HCT116 (cell line): ENCODE measurements around the gene LPAR1.

Experiments
- CEBPB ChIP-seq: IDR thresholded peaks from 2 replicates; pipeline ENCODE4 v1.6.1; 2012; ENCODE audit warnings: low read depth
- EZH2 ChIP-seq: fragments of 200-600 bp; sonication (generic); IDR thresholded peaks from 2 replicates; pipeline ENCODE4 v1.6.1; 2017; ENCODE audit warnings: antibody characterized with exemption, mixed run types
- EZH2phosphoT487 ChIP-seq: fragments of 200-600 bp; IDR thresholded peaks from 2 replicates; pipeline ENCODE4 v1.6.1; 2018; ENCODE audit warnings: antibody characterized with exemption, borderline replicate concordance
- JUND ChIP-seq: IDR thresholded peaks from 2 replicates; pipeline ENCODE4 v1.6.1; 2012
- MAX ChIP-seq: IDR thresholded peaks from 2 replicates; pipeline ENCODE4 v1.6.1; 2012
- POLR2A ChIP-seq: IDR thresholded peaks from 2 replicates; pipeline ENCODE4 v1.7.0; 2011; ENCODE audit warnings: borderline replicate concordance; ENCODE audit not compliant: insufficient read depth, insufficient read length; ENCODE audit errors: extremely low read depth
- POLR2AphosphoS5 ChIP-seq: IDR thresholded peaks from 2 replicates; pipeline ENCODE4 v1.6.1; 2011; ENCODE audit warnings: mild to moderate bottlenecking, low read depth, low read length, moderate library complexity
- RAD21 ChIP-seq: IDR thresholded peaks from 2 replicates; pipeline ENCODE4 v1.6.1; 2012; ENCODE audit warnings: low read depth, mild to moderate bottlenecking
- SP1 ChIP-seq: IDR thresholded peaks from 2 replicates; pipeline ENCODE4 v1.6.1; 2012; ENCODE audit warnings: low read depth
- YY1 ChIP-seq: IDR thresholded peaks from 2 replicates; pipeline ENCODE4 v1.6.1; 2011; ENCODE audit warnings: low read length, low read depth, moderate library complexity, mild to moderate bottlenecking; ENCODE audit not compliant: insufficient replicate concordance; ENCODE audit errors: extremely low read depth
- ZFX ChIP-seq: fragments of 450-650 bp; IDR thresholded peaks from 2 replicates; pipeline ENCODE4 v1.6.1; 2017
- TF ChIP-seq, protein P1 (sequence below), 3 experiments: fragments of 200-600 bp in 1 of 3; sonication (generic) in 1 of 3; IDR thresholded peaks in 2 of 3; conservative IDR thresholded peaks in 1 of 3; 2 replicates each; pipeline ENCODE4 v1.5.1; 2012 to 2017; ENCODE audit warnings: low read depth in 2 of 3, low read length in 2 of 3, antibody characterized with exemption in 1 of 3, borderline replicate concordance in 1 of 3, control low read depth in 1 of 3, mild to moderate bottlenecking in 1 of 3, mixed read lengths in 1 of 3, mixed run types in 1 of 3, moderate library complexity in 1 of 3; ENCODE audit not compliant: insufficient read depth in 1 of 3

GRCh38 chr9:110919609-110920008, 118.7 kb downstream of the LPAR1 start:
- TF ChIP-seq, protein P1, sequence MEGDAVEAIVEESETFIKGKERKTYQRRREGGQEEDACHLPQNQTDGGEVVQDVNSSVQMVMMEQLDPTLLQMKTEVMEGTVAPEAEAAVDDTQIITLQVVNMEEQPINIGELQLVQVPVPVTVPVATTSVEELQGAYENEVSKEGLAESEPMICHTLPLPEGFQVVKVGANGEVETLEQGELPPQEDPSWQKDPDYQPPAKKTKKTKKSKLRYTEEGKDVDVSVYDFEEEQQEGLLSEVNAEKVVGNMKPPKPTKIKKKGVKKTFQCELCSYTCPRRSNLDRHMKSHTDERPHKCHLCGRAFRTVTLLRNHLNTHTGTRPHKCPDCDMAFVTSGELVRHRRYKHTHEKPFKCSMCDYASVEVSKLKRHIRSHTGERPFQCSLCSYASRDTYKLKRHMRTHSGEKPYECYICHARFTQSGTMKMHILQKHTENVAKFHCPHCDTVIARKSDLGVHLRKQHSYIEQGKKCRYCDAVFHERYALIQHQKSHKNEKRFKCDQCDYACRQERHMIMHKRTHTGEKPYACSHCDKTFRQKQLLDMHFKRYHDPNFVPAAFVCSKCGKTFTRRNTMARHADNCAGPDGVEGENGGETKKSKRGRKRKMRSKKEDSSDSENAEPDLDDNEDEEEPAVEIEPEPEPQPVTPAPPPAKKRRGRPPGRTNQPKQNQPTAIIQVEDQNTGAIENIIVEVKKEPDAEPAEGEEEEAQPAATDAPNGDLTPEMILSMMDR (IDR thresholded peaks at IDR 0.05 in 2 of 3, conservative IDR thresholded peaks at IDR 0.05 in 1 of 3; ENCODE audit: borderline replicate concordance in 1 of 3, insufficient read depth in 1 of 3, low read depth in 2 of 3, low read length in 2 of 3), result no peak
- TF ChIP-seq JUND, result no peak
- TF ChIP-seq POLR2AphosphoS5, result no peak
- no peak for TF ChIP-seq POLR2A
- TF ChIP-seq CEBPB, result no peak
- TF ChIP-seq EZH2phosphoT487, result no peak
- no peak for TF ChIP-seq ZFX
- no peak for TF ChIP-seq SP1
- no peak for TF ChIP-seq MAX
- TF ChIP-seq EZH2, result no peak
- no peak for TF ChIP-seq YY1
- no peak for TF ChIP-seq RAD21
